ENCODE data around the gene ZSCAN29. TPM values are rescaled to one million over a fixed set of nuclear protein-coding genes. Genes with fewer than 3 reads are reported as not detected.

The ZSCAN29 gene
- total RNA-seq, 2 experiments from 2014 or later: 30.2 to 73.7 TPM

GRCh38 chr15:43390723-43391122 lies 19.9 kb upstream of the ZSCAN29 start:
- ChIA-PET POLR2A (interaction anchor here (0.5 to 0.6 kb wide), 2 partner anchors 115 to 671 kb away, joined by 3 read pairs; no protein-coding TSS in a partner anchor), CTCF (ENCODE audit: unreplicated experiment) (no interaction called here)

GRCh38 chr15:43383070-43383469 lies 12.2 kb upstream of the ZSCAN29 start:
- H3K36me3 ChIP-seq (ENCODE audit: insufficient read depth, low read length): peaks cover 98% of the 10 kb centered on the region
- no TSS peak for BruUV-seq (replicated peaks)

More at GRCh38 chr15:43390723-43391122, 19.9 kb upstream of the ZSCAN29 start:
- no peaks in the 10 kb centered on the region for H3K9me3 ChIP-seq (ENCODE audit: low read length)
- no peak for DNase-seq (ENCODE audit: low spot score)
- no peaks in the 10 kb centered on the region for H3K9me2 ChIP-seq (ENCODE audit: insufficient read depth, low read length)
- no peaks in the 10 kb centered on the region for H3K79me2 ChIP-seq (ENCODE audit: insufficient read depth, low read depth, low read length)
- no peaks in the 10 kb centered on the region for H4K20me1 ChIP-seq (ENCODE audit: insufficient read depth, low read length)
- H3K4me3 ChIP-seq (ENCODE audit: low read depth, low read length, poor library complexity, severe bottlenecking): no peak overlapping the region
- no TSS peak for BruUV-seq (replicated peaks)
- no peak overlapping the region for H3K4me2 ChIP-seq (ENCODE audit: low read length)
- H3K27ac ChIP-seq (ENCODE audit: low read depth, low read length, poor library complexity, severe bottlenecking): no peak overlapping the region
- H2AFZ ChIP-seq (ENCODE audit: low read length): no peak overlapping the region
- H3K36me3 ChIP-seq (ENCODE audit: insufficient read depth, low read length): peaks cover 76% of the 10 kb centered on the region
- TF ChIP-seq CTCF (conservative IDR thresholded peaks at IDR 0.05; ENCODE audit: low read length) (no peak), EZH2phosphoT487 (IDR thresholded peaks at IDR 0.05; ENCODE audit: borderline replicate concordance, low read depth, low read length) (no peak)
- intact Hi-C loops (cut with micrococcal nuclease; ENCODE audit: unreplicated experiment): no loop called here
- no peaks in the 10 kb centered on the region for H3K4me1 ChIP-seq (ENCODE audit: insufficient read depth, low read length, poor library complexity, severe bottlenecking)

More at GRCh38 chr15:43383070-43383469, 12.2 kb upstream of the ZSCAN29 start:
- intact Hi-C loops (cut with micrococcal nuclease; ENCODE audit: unreplicated experiment): no loop called here
- Histone ChIP-seq H3K4me2 (ENCODE audit: low read length) (no peak overlapping the region), H3K4me3 (ENCODE audit: low read depth, low read length, poor library complexity, severe bottlenecking) (no peak overlapping the region), H3K9me2 (ENCODE audit: insufficient read depth, low read length) (no peaks in the 10 kb centered on the region), H4K20me1 (ENCODE audit: insufficient read depth, low read length) (no peaks in the 10 kb centered on the region), H3K4me1 (ENCODE audit: insufficient read depth, low read length, poor library complexity, severe bottlenecking) (no peaks in the 10 kb centered on the region), H3K9me3 (ENCODE audit: low read length) (no peaks in the 10 kb centered on the region), H3K27ac (ENCODE audit: low read depth, low read length, poor library complexity, severe bottlenecking) (no peak overlapping the region), H3K79me2 (ENCODE audit: insufficient read depth, low read depth, low read length) (no peaks in the 10 kb centered on the region), H2AFZ (ENCODE audit: low read length) (no peak overlapping the region)
- POLR2A ChIA-PET: interaction anchor here (0.6 to 1.1 kb wide), 2 partner anchors 22 to 1638 kb away, joined by 3 read pairs; no protein-coding TSS in a partner anchor
- no peak for DNase-seq (ENCODE audit: low spot score)
- CTCF ChIA-PET (ENCODE audit: unreplicated experiment): no interaction called here
- TF ChIP-seq CTCF (conservative IDR thresholded peaks at IDR 0.05; ENCODE audit: low read length): no peak
- no peak for TF ChIP-seq EZH2phosphoT487 (IDR thresholded peaks at IDR 0.05; ENCODE audit: borderline replicate concordance, low read depth, low read length)

Data from OCI-LY7 (cell line).